ENCODE results near the gene LCE3C. TPM values are rescaled to one million over a fixed set of nuclear protein-coding genes. Genes with fewer than 3 reads are reported as not detected.

LCE3C gene
- polyA plus RNA-seq, 3 donors = not detected

- H4K20me1 ChIP-seq (ENCODE audit: insufficient read depth, low read length) = no peaks in the 10 kb centered on the region
- Mint-ChIP-seq H3K27me3 (ENCODE audit: low read depth in 3 of 3) (peaks cover 6 to 9% (median 7%) of the 10 kb centered on the region in 3 donors), H3K4me1 (peaks cover 21% of the 10 kb centered on the region), H3K36me3 (no peaks in the 10 kb centered on the region), H3K27ac (no peak overlapping the region), H3K4me3 (no peak overlapping the region), H3K9me3 (peaks cover 0 to 14% (median 2%) of the 10 kb centered on the region in 7 donors)
- H3K4me3 ChIP-seq (replicated peaks in 1 of 3; ENCODE audit: low read depth in 2 of 3, low read length in 3 of 3) = no peak overlapping the region
- intact Hi-C loops (cut with micrococcal nuclease) = loop anchor here in 1 of 2 donors (10.0 kb wide), 1 partner anchor 52 kb away; no protein-coding TSS in a partner anchor
- DNase-seq = no peak
- no peaks in the 10 kb centered on the region for H3K36me3 ChIP-seq (replicated peaks in 1 of 2; ENCODE audit: control insufficient read depth in 1 of 2, insufficient read depth in 2 of 2, low read length in 2 of 2)
- WGBS (ENCODE audit: insufficient coverage) = no CpG with 5 or more reads among the region's 1 CpG
- H3K4me1 ChIP-seq (ENCODE audit: control insufficient read depth in 1 of 2, insufficient read depth in 2 of 2, low read length in 2 of 2) = peaks cover 8 to 17% of the 10 kb centered on the region in 2 donors
- H3K27ac ChIP-seq (ENCODE audit: low read depth in 1 of 2, low read length in 2 of 2) = no peak overlapping the region
- TF ChIP-seq, protein P1, sequence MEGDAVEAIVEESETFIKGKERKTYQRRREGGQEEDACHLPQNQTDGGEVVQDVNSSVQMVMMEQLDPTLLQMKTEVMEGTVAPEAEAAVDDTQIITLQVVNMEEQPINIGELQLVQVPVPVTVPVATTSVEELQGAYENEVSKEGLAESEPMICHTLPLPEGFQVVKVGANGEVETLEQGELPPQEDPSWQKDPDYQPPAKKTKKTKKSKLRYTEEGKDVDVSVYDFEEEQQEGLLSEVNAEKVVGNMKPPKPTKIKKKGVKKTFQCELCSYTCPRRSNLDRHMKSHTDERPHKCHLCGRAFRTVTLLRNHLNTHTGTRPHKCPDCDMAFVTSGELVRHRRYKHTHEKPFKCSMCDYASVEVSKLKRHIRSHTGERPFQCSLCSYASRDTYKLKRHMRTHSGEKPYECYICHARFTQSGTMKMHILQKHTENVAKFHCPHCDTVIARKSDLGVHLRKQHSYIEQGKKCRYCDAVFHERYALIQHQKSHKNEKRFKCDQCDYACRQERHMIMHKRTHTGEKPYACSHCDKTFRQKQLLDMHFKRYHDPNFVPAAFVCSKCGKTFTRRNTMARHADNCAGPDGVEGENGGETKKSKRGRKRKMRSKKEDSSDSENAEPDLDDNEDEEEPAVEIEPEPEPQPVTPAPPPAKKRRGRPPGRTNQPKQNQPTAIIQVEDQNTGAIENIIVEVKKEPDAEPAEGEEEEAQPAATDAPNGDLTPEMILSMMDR (IDR thresholded peaks at IDR 0.05) = no peak
- H3K9me3 ChIP-seq (replicated peaks in 1 of 2; ENCODE audit: control insufficient read depth in 1 of 2, insufficient read depth in 1 of 2, low read length in 2 of 2) = peaks cover 0 to 7% of the 10 kb centered on the region in 2 donors
- H3K9ac ChIP-seq (ENCODE audit: insufficient read depth, low read length, poor library complexity, severe bottlenecking) = no peak overlapping the region
- no peak overlapping the region for H2AFZ ChIP-seq (ENCODE audit: insufficient read depth, low read depth, low read length, poor library complexity, severe bottlenecking)
- H3K79me2 ChIP-seq (ENCODE audit: insufficient read depth, low read length) = no peaks in the 10 kb centered on the region
- no peaks in the 10 kb centered on the region for H3K27me3 ChIP-seq (ENCODE audit: control insufficient read depth in 2 of 2, insufficient read depth in 2 of 2, low read length in 2 of 2)
- no peak overlapping the region for H3K4me2 ChIP-seq (replicated peaks; ENCODE audit: extremely low read depth, low read length, poor library complexity, severe bottlenecking)
Observed at GRCh38 chr1:152626744-152627143, 26.7 kb downstream of the LCE3C start.

DNA sequence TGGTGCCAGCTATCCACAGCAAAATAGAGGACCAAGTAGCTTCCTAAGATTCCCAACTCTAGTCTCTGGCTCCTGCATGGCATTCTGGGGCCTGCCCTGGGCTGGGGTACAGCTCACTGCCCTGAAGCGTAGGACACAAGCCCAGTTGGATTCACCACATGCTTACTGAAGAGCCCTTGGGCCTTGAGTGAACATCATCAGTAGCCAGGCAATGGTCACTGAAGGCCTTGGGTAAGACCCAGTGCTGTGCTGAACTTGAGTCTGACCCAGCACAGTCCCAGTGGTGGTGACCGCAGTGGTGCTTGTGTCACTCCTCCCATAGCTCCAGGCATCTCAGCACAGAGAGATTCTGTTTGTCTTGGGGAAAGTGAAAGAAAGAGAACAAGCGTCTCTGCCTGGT is 30.6 kb downstream of the LCE3C start:
- peaks cover 1 to 16% (median 4%) of the 10 kb centered on the region in 7 donors for H3K9me3 Mint-ChIP-seq
- WGBS (ENCODE audit: insufficient coverage) = 89% methylated on average over 1 of the region's 3 CpGs
- no peaks in the 10 kb centered on the region for H3K4me1 Mint-ChIP-seq
- no peak overlapping the region for H3K27ac Mint-ChIP-seq
- Histone ChIP-seq H4K20me1 (ENCODE audit: insufficient read depth, low read length) (no peaks in the 10 kb centered on the region), H3K36me3 (replicated peaks in 1 of 2; ENCODE audit: control insufficient read depth in 1 of 2, insufficient read depth in 2 of 2, low read length in 2 of 2) (no peaks in the 10 kb centered on the region), H3K27ac (ENCODE audit: low read depth in 1 of 2, low read length in 2 of 2) (no peak overlapping the region), H3K4me3 (replicated peaks in 1 of 3; ENCODE audit: low read depth in 2 of 3, low read length in 3 of 3) (no peak overlapping the region), H3K9me3 (replicated peaks in 1 of 2; ENCODE audit: control insufficient read depth in 1 of 2, insufficient read depth in 1 of 2, low read length in 2 of 2) (peaks cover 0 to 7% of the 10 kb centered on the region in 2 donors), H3K4me2 (replicated peaks; ENCODE audit: extremely low read depth, low read length, poor library complexity, severe bottlenecking) (no peak overlapping the region), H3K9ac (ENCODE audit: insufficient read depth, low read length, poor library complexity, severe bottlenecking) (no peak overlapping the region), H3K27me3 (ENCODE audit: control insufficient read depth in 2 of 2, insufficient read depth in 2 of 2, low read length in 2 of 2) (no peaks in the 10 kb centered on the region), H3K4me1 (ENCODE audit: control insufficient read depth in 1 of 2, insufficient read depth in 2 of 2, low read length in 2 of 2) (no peaks in the 10 kb centered on the region), H3K79me2 (ENCODE audit: insufficient read depth, low read length) (no peaks in the 10 kb centered on the region), H2AFZ (ENCODE audit: insufficient read depth, low read depth, low read length, poor library complexity, severe bottlenecking) (no peak overlapping the region)
- TF ChIP-seq, protein P1 (IDR thresholded peaks at IDR 0.05) = no peak
- no peak overlapping the region for H3K4me3 Mint-ChIP-seq
- intact Hi-C loops (cut with micrococcal nuclease) = no loop called here
- DNase-seq = no peak
- no peaks in the 10 kb centered on the region for H3K36me3 Mint-ChIP-seq
- peaks cover 2 to 8% (median 3%) of the 10 kb centered on the region in 3 donors for H3K27me3 Mint-ChIP-seq (ENCODE audit: low read depth in 3 of 3)

All from CD14-positive monocyte (primary cell).